PC-3 (cell line): Measurements from ENCODE around the gene CAMTA1.

Source experiments
- EZH2 ChIP-seq: fragments of 300-600 bp; sonication (generic); IDR thresholded peaks from one replicate; pipeline ENCODE4 v1.6.1; 2017; ENCODE audit warnings: antibody characterized with exemption, mild to moderate bottlenecking, low read length; ENCODE audit not compliant: unreplicated experiment
- EZH2phosphoT487 ChIP-seq: fragments of 300-600 bp; sonication (generic); IDR thresholded peaks from 2 replicates; pipeline ENCODE4 v1.6.1; 2018; ENCODE audit warnings: mild to moderate bottlenecking, antibody characterized with exemption, low read length, borderline replicate concordance
- TF ChIP-seq, protein P1 (sequence below): fragments of 300-600 bp; sonication (generic); conservative IDR thresholded peaks from 2 replicates; pipeline ENCODE4 v1.5.1; 2017; ENCODE audit warnings: antibody characterized with exemption, low read depth, mild to moderate bottlenecking, low read length

GRCh38 chr1:7043191-7043549 is 257.9 kb downstream of the CAMTA1 start:
- TF ChIP-seq, protein P1, sequence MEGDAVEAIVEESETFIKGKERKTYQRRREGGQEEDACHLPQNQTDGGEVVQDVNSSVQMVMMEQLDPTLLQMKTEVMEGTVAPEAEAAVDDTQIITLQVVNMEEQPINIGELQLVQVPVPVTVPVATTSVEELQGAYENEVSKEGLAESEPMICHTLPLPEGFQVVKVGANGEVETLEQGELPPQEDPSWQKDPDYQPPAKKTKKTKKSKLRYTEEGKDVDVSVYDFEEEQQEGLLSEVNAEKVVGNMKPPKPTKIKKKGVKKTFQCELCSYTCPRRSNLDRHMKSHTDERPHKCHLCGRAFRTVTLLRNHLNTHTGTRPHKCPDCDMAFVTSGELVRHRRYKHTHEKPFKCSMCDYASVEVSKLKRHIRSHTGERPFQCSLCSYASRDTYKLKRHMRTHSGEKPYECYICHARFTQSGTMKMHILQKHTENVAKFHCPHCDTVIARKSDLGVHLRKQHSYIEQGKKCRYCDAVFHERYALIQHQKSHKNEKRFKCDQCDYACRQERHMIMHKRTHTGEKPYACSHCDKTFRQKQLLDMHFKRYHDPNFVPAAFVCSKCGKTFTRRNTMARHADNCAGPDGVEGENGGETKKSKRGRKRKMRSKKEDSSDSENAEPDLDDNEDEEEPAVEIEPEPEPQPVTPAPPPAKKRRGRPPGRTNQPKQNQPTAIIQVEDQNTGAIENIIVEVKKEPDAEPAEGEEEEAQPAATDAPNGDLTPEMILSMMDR: no peak
- no peak for TF ChIP-seq EZH2
- TF ChIP-seq EZH2phosphoT487: no peak
